ENCODE data around the gene TIMP2.

Gene TIMP2

DNA sequence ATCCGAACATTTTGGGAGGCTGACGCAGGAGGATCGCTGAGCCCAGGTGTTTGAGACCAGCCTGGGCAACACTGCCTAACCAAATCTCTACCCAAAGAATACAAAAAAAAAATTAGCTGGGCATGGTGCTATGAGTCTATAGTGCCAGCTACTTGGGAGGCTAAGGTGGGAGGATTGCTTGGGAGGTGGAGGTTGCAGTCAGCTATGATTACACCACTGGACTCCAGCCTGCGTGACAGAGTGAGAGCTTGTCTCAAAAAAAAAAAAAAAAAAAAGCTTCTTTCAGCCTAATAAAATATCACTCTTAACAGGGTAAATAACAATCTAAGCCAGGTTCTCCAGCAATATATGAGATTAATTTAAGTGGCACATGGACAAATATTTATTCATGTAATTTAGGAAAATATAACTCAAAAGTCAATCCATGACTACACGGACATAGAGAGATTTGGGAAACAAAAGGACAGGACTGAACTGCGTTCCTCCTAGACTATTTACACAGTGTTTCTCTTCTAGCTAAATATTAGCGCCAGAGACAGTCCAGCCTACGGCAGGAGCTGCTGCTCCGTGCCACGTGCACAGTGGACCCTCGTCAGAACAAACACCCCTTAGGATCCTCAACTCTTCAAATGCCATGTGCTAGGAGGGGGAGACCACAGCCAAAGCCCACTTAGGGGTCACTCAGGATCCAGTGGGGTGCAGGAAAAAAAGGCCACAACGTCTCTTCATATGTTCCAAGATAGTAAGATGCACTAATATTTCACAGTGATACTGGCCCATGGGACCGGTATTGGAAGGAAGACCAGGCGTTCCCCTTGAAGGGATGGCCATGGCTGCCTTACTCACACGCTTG lies 93.3 kb downstream of the TIMP2 start:
- no peak for DNase-seq

DNA sequence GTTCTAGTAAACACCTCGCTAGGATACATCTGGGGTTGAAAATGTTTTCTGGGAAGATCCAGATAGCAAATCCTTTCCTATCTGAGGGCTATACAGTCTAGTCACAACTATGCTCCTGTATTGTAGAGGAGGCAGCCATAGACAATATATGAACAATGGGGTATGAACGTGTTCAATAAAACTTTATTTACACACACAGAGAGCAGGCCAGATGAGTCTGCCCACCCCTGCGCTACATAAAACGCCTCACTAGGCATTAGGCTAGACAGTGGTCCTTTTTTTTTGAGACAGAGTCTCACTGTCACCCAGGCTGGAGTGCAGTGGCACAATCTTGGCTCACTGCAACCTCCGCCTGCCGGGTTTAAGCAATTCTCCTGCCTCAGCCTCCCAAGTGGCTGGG lies 95.7 kb downstream of the TIMP2 start:
- DNase-seq: no peak

DNA sequence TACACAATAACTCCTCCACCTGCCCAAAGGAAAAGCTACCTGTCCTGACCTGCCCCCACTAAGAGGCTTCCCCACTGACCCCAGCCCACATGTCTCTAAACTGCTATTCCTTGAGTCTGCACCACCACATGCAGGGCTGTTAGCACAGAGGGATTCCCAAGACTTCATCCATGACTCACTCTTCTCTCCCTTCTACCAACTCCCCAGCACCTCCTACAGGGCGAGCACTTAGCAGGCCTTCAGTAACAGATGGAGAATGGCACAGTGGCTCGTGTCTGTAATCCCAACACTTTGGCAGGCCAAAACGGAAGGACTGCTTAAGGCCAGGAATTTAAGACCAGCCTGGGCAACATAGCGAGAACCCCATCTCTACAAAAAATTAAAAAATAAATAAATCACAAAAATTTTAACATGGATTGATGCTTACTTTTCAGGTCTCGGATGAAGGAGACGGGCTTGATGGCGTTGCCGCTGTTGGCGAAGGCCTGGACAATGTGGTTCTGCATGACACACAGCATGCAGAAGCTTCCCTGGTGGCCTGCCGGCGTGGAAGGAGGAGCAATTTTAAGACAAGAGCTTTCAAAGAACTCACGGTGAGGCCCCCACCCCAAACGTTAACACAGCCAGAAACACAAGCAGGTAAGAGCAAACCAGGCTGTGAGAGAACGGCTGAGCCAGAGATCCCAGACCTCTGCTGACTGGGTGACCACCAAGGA lies 96.6 kb downstream of the TIMP2 start:
- DNase-seq: peak; percentile 20

DNA sequence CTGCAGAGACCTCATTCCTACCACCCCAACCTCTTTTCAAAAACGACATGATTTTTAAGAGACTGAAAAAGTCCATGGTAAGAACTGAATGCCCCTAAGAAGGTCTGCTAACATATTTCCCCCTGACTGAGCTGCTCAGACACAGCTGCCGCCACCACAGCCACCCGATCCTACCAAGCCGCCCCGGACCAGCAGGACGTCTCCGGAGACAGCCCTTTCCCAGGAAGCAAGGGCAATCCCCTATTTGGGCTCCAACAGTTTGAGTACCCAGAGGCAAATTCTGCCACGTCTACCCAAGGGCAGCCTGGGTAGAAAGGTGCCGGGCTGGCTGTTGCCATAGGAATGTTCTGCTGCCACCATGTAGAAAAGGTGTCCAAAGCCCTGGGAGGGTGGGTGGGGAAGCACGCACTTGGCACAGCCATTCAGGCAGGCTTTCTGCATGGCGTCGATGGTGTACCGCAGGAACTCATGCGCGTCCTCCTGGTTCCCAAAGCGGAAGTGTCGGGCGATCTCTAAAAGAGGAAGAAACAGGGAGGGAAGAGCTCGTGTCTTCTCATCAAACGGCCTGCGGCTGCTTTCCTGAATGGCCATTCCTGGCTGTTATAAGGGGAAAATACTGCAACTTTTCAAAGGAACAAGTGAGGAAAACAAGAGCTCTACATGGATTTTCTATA lies 98.2 kb downstream of the TIMP2 start:
- no peak for DNase-seq

DNA sequence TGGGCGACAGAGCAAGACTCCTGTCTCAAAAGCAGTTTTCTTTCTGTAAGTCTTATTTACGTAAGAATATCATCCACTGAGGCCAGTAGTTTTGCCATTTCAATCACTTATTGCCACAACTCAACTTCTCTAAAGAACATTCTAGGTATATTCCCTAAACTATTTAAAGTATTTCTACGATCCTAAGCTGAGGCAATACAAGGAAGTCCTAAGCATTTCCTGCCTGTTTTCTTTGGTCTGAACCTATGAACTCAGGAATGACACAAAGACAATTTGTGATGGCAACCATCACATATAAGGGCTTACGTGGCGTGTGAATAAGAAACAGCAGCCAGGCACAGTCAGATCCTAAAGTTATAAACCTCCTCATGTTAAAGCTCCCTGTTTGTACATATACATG lies 98.8 kb downstream of the TIMP2 start:
- DNase-seq: no peak

DNA sequence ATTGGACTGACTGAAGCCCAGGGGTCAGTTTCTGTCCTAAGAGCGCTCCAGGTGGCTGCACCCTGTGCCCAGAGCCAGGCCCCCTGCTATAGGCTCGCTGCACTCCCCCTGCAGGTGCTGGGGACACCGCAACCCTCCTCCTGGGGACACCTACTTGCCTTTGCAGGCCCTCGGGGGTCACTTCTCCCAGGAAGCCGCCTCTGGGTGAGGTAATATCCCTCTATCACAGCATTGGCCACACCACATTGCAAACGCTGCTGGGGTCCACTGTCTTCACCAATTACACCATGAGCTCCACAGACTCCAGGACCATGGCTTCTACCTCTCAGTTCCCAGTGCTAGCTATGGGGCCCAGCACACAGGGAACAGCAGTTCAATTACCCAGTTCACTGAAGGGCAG lies 99.5 kb downstream of the TIMP2 start:
- DNase-seq: no peak

DNA sequence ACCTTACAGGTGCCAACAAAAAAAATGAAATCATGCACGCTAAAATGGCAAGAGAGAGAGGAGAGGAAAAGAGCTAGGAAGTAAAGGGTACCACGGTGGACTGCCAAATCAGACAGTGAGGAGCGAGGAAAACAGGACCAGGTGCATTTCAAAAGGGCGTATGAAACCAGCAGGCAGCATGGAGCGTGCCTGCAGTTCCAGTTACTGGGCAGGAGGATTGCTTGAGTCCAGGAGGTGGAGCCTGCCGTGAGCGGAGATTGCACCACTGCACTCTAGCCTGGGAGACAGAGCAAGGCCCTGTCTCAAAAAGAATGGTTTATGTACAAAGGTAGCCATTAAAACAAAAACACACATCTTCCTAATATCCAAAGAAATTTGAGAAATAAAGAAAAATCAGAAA lies 100.9 kb downstream of the TIMP2 start:
- DNase-seq: no peak

DNA sequence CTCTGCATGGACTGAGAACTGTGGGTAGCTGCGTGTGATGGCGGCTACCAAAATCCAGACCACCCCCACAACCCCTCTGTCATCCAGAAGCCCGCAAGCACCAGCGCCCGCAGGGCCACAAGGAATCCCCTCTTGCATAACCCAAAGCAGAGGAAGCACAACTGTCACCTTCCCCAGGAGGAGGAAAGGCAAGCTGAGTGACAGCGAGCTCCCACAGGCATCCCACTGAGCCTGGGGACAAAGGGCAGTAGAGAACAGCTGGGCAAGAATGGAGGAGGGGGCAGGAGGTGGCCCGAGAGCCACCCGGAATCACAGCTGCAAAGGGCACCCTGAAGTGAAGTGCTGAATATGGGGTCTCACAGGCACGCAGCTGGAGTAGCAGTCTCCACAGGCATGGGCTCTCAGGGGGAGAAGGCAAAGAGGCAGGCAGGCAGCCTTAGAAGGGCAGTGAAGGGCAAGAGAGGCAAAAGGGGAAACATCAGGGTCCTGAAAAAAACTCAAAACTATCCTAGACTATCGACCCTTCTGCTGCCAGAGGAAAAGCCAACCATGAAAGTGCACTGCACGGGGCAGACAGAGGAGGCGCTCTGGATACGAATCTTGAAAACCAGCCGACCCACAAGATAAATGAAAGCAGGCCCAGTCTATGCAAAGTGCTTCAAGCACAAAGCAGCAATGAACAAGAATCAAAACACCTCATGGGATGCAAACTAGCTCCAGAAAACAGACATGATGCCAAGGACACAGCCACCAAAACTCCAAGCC lies 101.7 kb downstream of the TIMP2 start:
- no peak for DNase-seq

DNA sequence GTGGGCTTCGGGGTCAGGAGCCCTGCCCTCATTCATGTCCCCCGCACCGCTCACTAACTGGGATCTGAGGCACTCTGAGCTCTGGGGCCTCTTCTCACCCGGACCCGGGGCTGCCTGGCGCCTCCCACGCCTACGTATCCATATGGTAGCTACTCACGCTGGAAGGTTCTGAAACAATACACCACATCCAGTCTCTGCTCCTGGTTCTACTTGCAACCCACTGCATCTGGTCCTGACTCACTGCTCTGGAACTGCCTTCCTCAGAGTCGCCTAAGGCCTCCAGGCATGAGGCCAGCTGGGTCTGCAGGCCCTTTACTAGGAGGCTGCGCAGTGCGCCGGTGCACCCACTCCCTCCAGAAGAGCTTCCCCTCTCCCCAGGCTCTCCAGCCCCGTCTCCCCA lies 102.6 kb downstream of the TIMP2 start:
- DNase-seq: no peak

DNA sequence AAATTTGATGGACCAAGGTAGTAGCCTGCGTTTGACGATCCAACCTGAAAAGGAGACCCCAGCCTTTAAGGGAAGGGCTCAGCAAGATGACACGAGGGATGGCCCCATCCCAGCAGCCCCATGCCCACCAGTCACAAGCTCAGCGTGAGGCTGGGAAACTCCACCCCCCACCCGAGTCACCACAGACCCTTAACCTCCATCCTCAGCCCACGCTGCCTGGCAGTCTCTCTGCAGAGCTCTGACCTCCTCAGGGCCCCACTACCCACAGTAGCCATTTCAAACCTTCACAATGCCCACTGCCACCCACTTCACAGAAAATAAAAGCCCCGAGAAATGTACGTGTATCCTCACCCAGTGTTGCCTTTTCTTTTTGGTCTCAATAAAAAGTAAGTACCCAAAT lies 103.2 kb downstream of the TIMP2 start:
- DNase-seq: no peak

DNA sequence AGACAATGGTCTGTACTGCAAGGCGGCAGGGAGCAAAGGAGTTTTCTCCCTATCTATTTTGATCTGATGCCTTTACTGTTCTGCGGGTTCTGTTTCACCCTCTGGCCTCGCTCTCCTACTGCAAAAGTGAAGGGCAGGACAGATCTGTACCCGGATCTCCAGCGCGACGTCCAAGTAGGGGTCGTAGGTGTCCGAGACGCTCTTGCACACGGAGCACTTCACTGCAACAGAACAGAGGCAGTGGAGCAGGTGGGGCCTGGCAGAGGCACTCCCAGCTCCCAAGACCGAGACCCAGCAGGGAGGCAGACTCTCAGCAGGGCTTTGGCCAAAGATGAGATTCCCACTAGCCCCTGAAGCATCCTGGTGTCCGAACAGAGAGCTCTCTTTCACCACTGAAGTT lies 104.3 kb downstream of the TIMP2 start:
- DNase-seq: no peak

DNA sequence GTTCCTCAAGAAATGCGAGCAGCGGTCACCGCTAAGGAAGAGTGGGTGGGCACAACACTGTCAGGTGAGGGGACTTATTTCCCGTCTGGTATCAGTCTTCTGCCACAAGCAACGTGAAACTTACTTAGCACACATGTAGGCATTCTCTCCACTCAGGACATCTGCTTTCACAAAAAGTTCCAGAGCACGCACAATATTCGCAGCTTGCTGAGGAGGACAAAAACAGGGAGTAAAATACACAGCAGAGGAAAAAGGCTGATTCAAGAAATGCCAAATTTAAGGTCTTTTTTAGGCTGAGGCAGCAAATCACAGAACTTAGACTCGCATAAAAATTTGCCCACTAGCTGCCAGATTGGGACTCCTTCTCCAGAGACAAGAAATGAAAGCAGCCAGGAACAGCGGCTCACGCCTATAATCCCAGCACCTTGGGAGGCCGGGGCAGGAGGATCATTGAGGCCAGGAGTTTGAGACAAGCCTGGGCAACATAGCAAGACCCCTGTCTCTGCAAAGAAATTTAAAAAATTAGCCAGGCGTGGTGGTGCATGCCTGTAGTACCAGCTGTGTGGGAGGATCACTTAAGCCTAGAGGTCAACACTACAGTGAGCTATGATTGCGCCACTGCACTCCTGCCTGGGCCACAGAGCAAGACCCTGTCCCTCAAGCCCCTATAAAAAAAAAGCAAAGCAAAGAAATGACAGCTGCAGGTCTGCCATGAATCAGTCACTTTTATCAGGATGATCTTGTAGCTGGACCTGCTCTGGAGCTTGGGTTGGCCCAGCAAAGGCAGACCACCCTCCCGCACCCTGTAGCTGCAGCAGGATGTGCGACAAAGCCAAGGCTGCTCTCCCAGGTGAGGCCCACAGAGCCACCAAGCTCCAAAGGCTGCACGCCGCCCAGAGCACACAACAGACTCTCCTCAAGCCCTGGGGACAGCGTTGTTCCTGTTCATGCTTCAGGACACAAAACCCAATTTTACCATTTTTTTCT lies 105.1 kb downstream of the TIMP2 start:
- DNase-seq: no peak

DNA sequence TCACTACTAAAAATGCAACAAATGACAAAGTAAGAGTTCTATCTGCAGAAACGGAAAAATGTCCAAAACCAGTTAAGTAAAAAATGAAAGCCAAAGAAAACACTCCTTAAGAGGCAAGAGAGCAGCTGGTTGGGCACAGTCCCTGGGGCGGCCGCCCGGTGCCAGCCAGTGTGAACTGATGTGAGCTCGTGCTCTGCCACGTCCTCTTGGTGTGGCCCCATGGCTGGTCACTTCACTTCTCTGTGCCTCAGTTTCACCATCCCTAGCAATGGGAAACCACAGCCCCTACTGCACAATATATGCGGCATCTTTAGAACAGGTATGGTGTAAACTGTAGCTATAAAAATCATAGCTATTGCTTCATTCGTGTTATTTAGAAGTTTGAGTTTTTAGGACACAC lies 105.8 kb downstream of the TIMP2 start:
- no peak for DNase-seq

DNA sequence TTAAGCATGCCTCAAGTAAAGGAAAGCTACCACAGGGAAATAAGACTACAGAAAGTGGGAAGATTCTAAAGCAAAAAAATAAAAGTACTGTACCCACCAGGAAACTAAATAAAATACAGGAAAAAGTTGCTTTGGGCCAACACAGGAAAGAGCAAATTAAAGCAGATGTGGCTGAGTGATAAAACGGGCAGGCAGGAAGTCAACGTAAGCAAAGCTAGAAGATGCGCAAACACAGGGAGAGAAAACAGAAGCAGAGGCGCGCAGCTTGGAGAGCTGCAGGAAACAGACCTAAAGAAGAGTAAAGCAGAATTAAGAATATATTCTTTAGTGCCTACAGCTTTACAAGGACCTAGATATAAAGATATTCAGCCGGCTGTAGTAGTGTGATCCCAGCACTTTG lies 106.3 kb downstream of the TIMP2 start:
- DNase-seq: peak; percentile 67

DNA sequence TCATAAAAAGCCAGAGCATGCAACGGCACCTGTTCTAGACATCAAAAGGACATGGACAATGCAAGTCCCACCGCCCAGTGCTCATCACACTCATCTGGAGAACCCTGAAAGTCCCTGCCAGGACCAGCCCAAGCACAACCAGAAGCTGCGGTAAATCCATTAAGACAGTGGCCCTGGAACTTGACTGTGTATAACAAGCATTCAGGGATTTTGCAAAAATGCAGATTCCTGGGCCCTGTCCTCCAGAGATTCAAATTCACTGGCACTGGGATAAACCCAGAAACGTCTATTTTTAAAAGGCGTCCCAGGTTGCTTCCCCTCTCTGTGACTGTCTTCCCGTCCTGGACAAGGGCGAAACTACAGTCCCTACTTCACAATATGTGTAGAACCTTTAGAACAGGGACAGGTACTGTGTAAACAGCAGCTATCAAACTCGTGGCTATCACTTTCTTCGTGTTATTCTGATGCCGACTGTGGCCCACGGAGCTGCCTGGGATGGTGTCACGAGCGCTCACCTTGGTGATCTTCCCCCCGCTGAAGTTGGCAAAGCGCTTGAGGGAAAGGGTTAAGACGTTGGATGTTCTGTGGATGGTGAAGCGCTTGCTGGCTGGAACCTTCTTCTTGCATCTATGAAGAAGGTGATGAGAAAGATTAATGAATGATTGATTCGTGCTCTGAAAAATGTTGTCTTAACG lies 106.9 kb downstream of the TIMP2 start:
- DNase-seq: no peak

DNA sequence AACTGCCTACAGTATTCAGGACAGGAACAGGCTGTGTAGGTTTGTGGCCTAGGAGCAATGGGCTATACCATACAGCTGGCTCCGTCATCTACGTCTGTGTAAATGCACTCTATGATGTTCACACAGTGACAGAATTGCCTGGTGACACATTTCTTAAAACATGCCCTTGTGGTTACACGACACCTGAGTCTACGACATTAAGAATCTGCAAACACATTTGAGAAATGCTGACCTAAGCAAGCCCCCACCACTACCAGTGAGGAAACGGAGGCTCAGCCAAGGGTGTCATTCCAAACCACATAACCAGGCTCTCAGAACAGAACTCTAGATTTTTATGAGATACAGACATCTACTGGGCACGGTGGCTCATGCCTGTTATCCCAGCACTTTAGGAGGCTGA lies 108.1 kb downstream of the TIMP2 start:
- peak; percentile 74 for DNase-seq

DNA sequence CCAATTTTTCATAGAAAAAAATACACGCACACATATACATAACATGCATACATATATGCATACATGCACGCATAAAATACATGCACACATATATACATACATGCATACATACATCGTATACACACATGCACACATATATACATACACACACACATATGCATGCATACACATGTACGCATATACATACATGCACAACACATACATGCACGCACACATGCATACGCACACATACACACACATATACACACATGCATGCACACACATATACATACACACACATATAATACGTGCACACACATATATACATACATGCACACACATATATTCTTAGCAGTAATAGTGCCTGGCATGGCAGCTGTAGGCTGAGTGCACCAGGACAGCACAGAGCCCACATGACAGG lies 109.5 kb downstream of the TIMP2 start:
- no peak for DNase-seq

DNA sequence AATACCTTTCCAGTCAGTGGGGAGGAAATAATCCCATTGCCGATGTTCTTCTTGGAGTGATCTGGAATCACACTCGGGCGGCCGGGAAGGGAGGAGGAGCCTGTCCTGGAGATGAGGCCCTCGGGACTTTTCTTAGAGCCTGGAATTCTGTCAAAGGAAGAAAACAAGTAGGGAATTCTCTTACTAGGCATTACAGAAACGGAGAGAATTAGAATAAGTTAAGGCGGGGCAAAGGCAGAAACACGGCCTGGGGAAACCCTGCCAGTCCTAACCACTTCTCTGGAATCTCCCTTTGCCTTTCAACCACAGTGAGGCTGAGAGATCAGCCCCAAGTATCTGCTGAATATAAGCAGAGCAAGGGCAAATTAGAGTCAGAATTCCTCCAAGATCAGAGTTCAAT lies 112.3 kb downstream of the TIMP2 start:
- DNase-seq: no peak

DNA sequence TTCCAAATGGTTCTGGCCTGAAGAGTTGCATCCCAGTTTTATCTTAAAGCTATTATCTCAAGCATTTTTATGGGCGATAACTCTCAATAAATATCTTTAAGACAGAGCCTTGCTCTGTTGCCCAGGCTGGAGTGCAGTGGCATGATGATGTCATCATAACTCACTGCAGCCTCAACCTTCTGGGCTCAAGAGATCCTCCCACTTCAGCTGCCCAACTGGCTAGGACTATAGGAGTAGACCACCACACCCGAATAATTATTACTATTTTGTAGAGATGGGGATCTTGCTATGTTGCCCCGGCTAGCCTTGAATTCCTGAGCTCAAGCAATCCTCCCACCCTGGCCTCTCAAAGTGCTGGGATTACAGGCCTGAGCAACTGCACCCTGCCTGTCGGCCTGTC lies 117.0 kb downstream of the TIMP2 start:
- DNase-seq: no peak

DNA sequence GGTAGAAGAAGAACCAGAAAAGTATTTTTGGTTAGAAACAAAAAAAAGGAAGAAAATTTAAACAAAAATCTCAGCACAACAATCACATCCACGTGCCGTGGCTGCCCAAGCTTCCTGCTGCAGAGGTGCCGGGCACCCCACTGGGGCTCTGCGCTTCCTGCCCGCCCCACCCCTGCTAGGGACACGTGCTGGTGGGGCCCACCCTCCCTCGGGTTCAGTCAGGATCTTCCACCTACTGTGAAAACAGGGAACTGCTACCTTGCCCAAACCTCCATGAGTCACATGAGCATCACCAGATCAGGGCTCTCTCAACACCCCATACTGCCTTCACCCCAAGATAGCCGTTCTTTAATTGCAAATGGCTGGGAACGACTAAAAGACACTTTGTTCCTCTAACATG lies 118.7 kb downstream of the TIMP2 start:
- DNase-seq: peak; percentile 47

DNA sequence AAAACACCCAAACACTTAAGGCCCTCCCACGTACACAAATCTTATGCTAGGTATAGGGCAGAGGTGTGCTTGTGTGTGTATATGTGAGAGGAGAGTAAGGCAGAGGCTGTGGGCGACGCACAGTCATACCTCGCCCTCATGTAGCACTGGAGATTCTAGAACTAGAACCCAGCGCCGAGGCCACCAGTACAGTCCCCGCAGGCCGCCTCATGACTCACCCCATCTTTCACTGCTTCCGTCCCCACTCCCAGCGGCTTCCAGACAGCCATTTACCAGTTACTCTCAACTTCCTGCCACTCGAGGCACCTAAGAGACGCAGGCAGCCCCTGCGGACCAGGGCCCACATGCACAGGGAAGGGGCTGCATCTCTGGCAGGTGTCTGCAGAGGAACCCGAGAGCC lies 119.9 kb downstream of the TIMP2 start:
- DNase-seq: peak; percentile 81
